HG03039 (cell line): Measurements from ENCODE around the gene KCND1.

Experiments used
- ATAC-seq: cut with Tn5 transposase; IDR thresholded peaks from one replicate; pipeline ENCODE4 v1.9.1; 2021; ENCODE audit warnings: mild to moderate bottlenecking, moderate library complexity; ENCODE audit not compliant: unreplicated experiment

The KCND1 gene

GRCh38 chrX:48939524-48940228 is 32.0 kb downstream of the KCND1 start:
- no peak for ATAC-seq

GRCh38 chrX:48938721-48939425 is 32.8 kb downstream of the KCND1 start:
- no peak for ATAC-seq

- ATAC-seq, result peak; percentile 56
These were observed 34.4 kb downstream of the KCND1 start for GRCh38 chrX:48937054-48937907.

GRCh38 chrX:48936429-48937053 is 35.1 kb downstream of the KCND1 start:
- no peak for ATAC-seq

DNA sequence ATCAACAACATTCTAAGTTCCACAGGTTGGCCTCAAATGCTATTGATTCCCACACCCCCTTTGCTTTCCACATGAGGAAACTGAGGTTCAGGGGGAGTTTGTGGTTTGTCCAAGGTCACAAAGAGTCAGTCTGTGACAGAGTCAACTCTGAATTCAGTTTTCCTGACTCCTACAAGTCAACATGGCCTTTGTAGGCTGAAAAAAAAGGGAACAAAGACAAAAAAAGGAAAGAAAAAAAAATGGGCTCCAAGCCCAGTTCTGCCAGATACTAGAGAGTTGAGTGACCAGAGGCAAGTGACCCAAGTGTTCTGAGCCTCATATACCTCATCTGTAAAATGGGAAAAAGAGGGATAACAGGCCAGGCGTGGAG is 36.4 kb downstream of the KCND1 start:
- no peak for ATAC-seq

GRCh38 chrX:48934581-48935300 is 36.9 kb downstream of the KCND1 start:
- ATAC-seq, result no peak

- ATAC-seq, result no peak
These were observed 37.9 kb downstream of the KCND1 start for GRCh38 chrX:48933757-48934156.

- ATAC-seq, result no peak
These were observed 43.8 kb downstream of the KCND1 start for GRCh38 chrX:48927736-48928382.

DNA sequence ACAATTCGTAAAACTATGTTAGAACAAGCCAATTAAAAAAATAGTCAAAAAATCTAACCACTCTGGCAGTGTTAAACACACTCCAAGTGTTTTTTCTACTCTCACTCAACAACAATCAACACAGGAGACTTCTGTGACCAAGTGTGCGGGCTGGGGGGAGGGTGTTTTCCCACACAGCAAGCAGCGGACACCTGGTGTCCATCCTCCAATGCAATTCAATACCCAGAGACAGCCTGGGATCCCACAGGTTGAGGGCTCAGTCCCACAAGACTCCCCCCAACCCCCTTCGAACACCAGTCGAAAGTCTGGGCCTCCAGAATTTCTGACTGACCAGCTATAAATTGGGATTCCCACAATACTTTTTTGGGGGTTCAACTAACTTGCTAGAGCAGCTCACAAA is 44.5 kb downstream of the KCND1 start:
- ATAC-seq, result no peak

- ATAC-seq, result no peak
These were observed 47.4 kb downstream of the KCND1 start for GRCh38 chrX:48924270-48924669.

GRCh38 chrX:48923771-48924170 is 47.9 kb downstream of the KCND1 start:
- ATAC-seq, result no peak

DNA sequence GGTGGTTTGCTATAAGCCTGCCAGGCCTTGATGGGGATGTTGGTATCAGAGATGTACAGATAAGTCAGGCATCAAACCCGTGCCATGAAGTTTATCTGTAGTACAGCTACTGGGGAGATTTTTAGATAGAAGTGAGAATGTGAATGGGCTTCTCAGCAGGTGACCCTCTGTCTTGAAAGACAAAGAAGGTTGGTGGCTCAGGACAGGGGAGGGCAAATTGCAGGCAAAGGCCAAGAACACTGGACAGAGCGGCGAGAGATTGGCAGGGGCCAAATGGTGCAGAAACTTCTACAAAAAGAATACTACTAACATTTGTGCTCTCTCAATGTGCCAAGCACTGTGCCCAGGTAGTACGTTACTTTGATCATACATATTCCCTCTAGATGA is 50.9 kb downstream of the KCND1 start:
- no peak for ATAC-seq

DNA sequence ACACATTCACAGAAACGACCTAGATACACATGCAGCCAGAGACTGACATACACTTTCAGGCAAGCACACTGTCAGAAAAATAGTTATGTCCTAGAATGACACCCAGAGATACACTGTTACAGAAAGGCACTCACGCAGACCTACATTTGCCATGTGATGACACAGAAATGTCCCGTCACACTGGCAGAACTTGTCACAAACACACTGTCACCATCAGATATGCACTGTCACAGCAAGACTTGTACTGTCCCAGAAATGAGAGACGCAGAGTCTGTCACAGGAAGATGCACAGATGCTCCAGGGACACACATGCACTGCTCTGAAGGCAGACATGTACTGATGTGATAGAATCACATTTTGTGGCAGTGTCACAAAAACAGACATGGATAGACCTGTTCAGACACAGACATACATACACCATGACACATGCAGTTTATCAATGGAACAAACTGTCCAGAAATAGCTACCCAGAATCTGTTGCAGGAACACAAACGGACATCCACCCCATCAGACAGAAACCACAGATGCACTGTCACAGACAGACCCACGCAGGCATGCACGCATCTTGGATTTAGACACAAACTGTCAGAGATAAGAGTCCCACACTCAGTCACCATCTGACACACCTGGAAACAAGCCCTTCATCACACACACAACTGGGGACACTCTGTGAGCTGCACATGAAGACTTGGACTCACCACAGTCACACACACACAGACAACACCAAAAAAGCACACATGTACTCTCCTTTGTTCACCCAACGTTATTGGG is 51.5 kb downstream of the KCND1 start:
- no peak for ATAC-seq

DNA sequence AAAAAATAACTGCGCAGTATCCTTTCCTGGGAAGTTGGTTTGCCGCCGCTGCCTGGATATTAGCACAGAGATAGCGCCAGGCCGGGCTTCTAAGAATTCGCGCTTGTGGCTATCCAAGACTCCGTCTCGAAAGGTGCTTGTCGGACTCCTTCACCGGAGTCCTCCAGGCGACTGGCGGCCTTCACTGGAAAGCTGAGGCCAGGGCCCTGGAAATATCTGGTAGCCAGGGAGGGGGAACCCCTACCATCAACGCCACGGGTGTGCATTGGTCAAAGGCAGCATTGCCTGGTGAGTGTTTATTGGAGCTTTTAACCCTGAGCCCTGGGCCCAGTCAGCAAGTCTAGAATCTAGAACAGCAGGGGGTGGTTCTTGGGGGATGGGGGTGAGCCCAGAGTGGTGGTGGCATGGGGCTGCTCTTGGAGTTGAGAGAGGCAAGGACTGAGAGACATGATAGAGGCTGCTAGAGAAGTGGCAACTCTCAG is 52.2 kb downstream of the KCND1 start:
- ATAC-seq, result peak; percentile 16

DNA sequence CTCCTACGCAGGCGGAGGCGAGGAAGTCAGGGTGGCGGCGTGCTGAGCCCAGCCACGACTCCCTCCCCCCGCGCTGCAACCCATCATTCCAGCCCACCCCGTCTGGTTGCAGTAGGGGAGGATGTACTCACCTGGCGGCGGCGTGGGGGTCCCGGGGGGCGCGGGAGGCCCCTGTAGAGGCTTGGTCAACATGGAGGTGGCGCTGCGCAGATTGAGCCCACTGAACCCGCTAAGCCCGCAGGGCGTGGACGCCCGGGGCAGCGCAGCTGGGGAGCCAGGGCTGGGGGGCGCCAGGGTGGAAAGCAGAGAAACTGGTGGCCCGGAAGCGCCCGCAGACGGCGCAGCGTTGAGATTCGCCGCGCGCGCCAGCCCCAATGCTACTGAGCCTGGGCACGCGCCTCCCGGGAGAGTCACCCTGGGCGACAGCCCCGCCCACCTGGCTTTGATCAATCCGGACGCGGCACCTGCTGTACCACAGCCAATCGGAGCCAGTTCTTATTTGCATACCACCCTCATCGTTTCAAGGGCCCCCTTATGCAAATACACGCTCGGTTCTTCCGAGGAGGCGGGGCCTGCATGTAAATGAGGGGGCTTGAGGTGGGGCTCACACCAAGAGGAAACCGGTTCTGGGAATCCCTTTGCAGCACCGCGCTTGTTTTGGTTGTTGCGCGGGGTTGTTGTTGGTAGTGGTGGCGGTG is 52.9 kb downstream of the KCND1 start, which contains the start of gene PIM2:
TSS of gene PIM2 (minus strand) at position 382 of the 698 bp plus-strand sequence. CDS start at position 192, 190 bp downstream.
- ATAC-seq, result peak; percentile 78

- ATAC-seq, result no peak
These were observed 53.4 kb downstream of the KCND1 start for GRCh38 chrX:48918301-48918642.

GRCh38 chrX:48917139-48918001 is 54.3 kb downstream of the KCND1 start:
- ATAC-seq, result no peak
